OCI-LY1 (cell line): ENCODE results near the gene OXCT1.

Source experiments
- H2AFZ ChIP-seq: fragments of 200-600 bp; sonication (generic), shearing (Covaris generic); 2 replicates; pipeline ENCODE4 v1.6.0; 2014; ENCODE audit warnings: antibody characterized with exemption, mild to moderate bottlenecking, low read length
- H3F3A ChIP-seq: fragments of 200-600 bp; sonication (generic), shearing (Covaris generic); 2 replicates; pipeline ENCODE4 v1.6.0; 2014; ENCODE audit warnings: mild to moderate bottlenecking, antibody characterized with exemption, low read length, moderate library complexity; ENCODE audit not compliant: insufficient read depth
- H3K27ac ChIP-seq: fragments of 200-600 bp; sonication (generic); 2 replicates; pipeline ENCODE4 v1.5.1; 2014; ENCODE audit warnings: low read length, mixed run types, mild to moderate bottlenecking, low read depth; ENCODE audit not compliant: poor library complexity, severe bottlenecking
- H3K27me3 ChIP-seq: fragments of 200-600 bp; sonication (generic); 2 replicates; pipeline ENCODE4 v1.6.0; 2014; ENCODE audit warnings: antibody characterized with exemption, mild to moderate bottlenecking, low read length, moderate library complexity; ENCODE audit not compliant: insufficient read depth
- H3K36me3 ChIP-seq: fragments of 200-600 bp; sonication (generic); 2 replicates; pipeline ENCODE4 v1.6.1; 2014; ENCODE audit warnings: mild to moderate bottlenecking, antibody characterized with exemption, low read length, moderate library complexity, mixed read lengths; ENCODE audit not compliant: insufficient read depth
- H3K4me1 ChIP-seq: fragments of 200-600 bp; sonication (generic); 2 replicates; pipeline ENCODE4 v1.5.1; 2014; ENCODE audit warnings: mild to moderate bottlenecking, low read length, moderate library complexity; ENCODE audit not compliant: insufficient read depth, severe bottlenecking
- H3K4me2 ChIP-seq: fragments of 200-600 bp; sonication (generic), shearing (Covaris generic); 2 replicates; pipeline ENCODE4 v1.6.1; 2014; ENCODE audit warnings: low read length
- H3K4me3 ChIP-seq: fragments of 200-600 bp; sonication (generic); 2 replicates; pipeline ENCODE4 v1.5.1; 2014; ENCODE audit warnings: low read length, low read depth, mild to moderate bottlenecking, mixed read lengths; ENCODE audit not compliant: poor library complexity, severe bottlenecking
- H3K79me2 ChIP-seq: fragments of 200-600 bp; shearing (Covaris generic); 2 replicates; pipeline ENCODE4 v1.6.1; 2016; ENCODE audit warnings: mixed run types, low read length, mixed read lengths; ENCODE audit not compliant: insufficient read depth
- H3K9ac ChIP-seq: fragments of 200-600 bp; sonication (generic), shearing (Covaris generic); 2 replicates; pipeline ENCODE4 v1.6.1; 2014; ENCODE audit warnings: mild to moderate bottlenecking, low read length, mixed read lengths
- H3K9me2 ChIP-seq: fragments of 200-600 bp; sonication (generic), shearing (Covaris generic); 2 replicates; pipeline ENCODE4 v1.6.1; 2014; ENCODE audit warnings: low read depth, mild to moderate bottlenecking, low read length, mixed read lengths
- H3K9me3 ChIP-seq: fragments of 200-600 bp; shearing (Covaris generic); 2 replicates; pipeline ENCODE4 v1.6.1; 2014; ENCODE audit warnings: low read length, mixed read lengths
- H4K20me1 ChIP-seq: fragments of 200-600 bp; sonication (generic), shearing (Covaris generic); 2 replicates; pipeline ENCODE4 v1.6.0; 2016; ENCODE audit warnings: mild to moderate bottlenecking, low read length; ENCODE audit not compliant: insufficient read depth
- CTCF ChIP-seq: fragments of 200-600 bp; sonication (generic), shearing (Covaris generic); IDR thresholded peaks from 2 replicates; pipeline ENCODE4 v1.5.1; 2017; ENCODE audit warnings: mild to moderate bottlenecking, antibody characterized with exemption, low read length, moderate library complexity, mixed read lengths
- EZH2 ChIP-seq: fragments of 200-600 bp; sonication (generic), shearing (Covaris generic); IDR thresholded peaks from 2 replicates; pipeline ENCODE4 v1.8.0; 2017; ENCODE audit warnings: borderline replicate concordance, mixed run types, mild to moderate bottlenecking, antibody characterized with exemption, low read length, moderate library complexity, mixed read lengths

The OXCT1 gene

GRCh38 chr5:41858890-41859289 is 11.3 kb downstream of the OXCT1 start:
- Histone ChIP-seq H2AFZ (no peak overlapping the region), H3K79me2 (peaks cover 11% of the 10 kb centered on the region), H3K4me1 (no peaks in the 10 kb centered on the region)

GRCh38 chr5:41857989-41858388 is 12.2 kb downstream of the OXCT1 start:
- Histone ChIP-seq H3K27ac (no peak overlapping the region), H2AFZ (no peak overlapping the region), H3K9me2 (no peaks in the 10 kb centered on the region), H3K79me2 (peaks cover 2% of the 10 kb centered on the region; the same call in 1 of the 2 replicates), H3F3A (no peaks in the 10 kb centered on the region), H3K4me3 (no peak overlapping the region), H3K36me3 (peaks cover 76% of the 10 kb centered on the region), H3K27me3 (no peaks in the 10 kb centered on the region), H4K20me1 (no peaks in the 10 kb centered on the region), H3K9me3 (no peaks in the 10 kb centered on the region), H3K4me1 (no peaks in the 10 kb centered on the region), H3K9ac (no peak overlapping the region), H3K4me2 (no peak overlapping the region)
- TF ChIP-seq CTCF (no peak), EZH2 (no peak)

More at GRCh38 chr5:41858890-41859289, 11.3 kb downstream of the OXCT1 start:
- H3K4me3 ChIP-seq, result no peak overlapping the region
- no peaks in the 10 kb centered on the region for H4K20me1 ChIP-seq
- H3K36me3 ChIP-seq, result peaks cover 67% of the 10 kb centered on the region; the same call in 1 of the 2 replicates
- H3K9me2 ChIP-seq, result no peaks in the 10 kb centered on the region
- H3K9ac ChIP-seq, result no peak overlapping the region
- TF ChIP-seq EZH2 (no peak), CTCF (no peak)
- H3F3A ChIP-seq, result no peaks in the 10 kb centered on the region
- no peaks in the 10 kb centered on the region for H3K27me3 ChIP-seq
- no peak overlapping the region for H3K4me2 ChIP-seq
- H3K9me3 ChIP-seq, result no peaks in the 10 kb centered on the region
- no peak overlapping the region for H3K27ac ChIP-seq

GRCh38 chr5:41856644-41857491 is 13.4 kb downstream of the OXCT1 start:
- Histone ChIP-seq H3K79me2 (no peaks in the 10 kb centered on the region), H3K4me2 (no peak overlapping the region), H3K9me2 (no peaks in the 10 kb centered on the region), H3K36me3 (peaks cover 83% of the 10 kb centered on the region), H3K4me1 (no peaks in the 10 kb centered on the region), H4K20me1 (no peaks in the 10 kb centered on the region), H3K9me3 (no peaks in the 10 kb centered on the region), H3K27me3 (no peaks in the 10 kb centered on the region), H3K4me3 (no peak overlapping the region), H3F3A (no peaks in the 10 kb centered on the region), H3K27ac (no peak overlapping the region), H3K9ac (no peak overlapping the region), H2AFZ (no peak overlapping the region)
- TF ChIP-seq EZH2 (no peak), CTCF (peak; percentile 80)
